ENCODE results near the gene PITPNC1. TPM values are rescaled to one million over a fixed set of nuclear protein-coding genes. Genes with fewer than 3 reads are reported as not detected.
"Not testable (repeated sequence)": the region's sequence is repeated elsewhere in the genome, so short reads cannot be mapped to it uniquely, and the experiment has no call there.

The PITPNC1 gene
- total RNA-seq, 1 donor from 2014 or later, result 21.5 TPM

DNA sequence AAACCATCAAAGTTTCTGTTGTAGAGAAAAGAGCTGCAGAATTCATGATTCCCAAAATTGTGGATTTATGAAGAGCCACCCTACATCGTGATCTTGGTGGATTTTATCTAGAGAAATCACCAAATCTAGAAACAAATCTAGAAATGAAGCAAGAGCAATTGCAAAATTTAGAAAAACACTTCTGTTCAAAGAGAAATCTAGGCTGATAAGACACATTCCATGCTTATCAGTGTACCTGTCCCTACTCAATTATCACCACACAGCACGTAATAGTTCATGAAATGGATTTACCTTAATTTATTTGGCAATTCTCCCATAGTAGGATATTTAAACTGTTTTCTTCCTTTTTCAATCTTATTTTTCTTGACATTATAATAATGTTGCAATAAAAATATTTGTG lies 246.7 kb downstream of the PITPNC1 start:
- H3K27ac Mint-ChIP-seq (ENCODE audit: unreplicated experiment), result no peak overlapping the region
- no peaks in the 10 kb centered on the region for H3K36me3 Mint-ChIP-seq (ENCODE audit: low read depth)
- H3K9me3 Mint-ChIP-seq, result peaks cover 3% of the 10 kb centered on the region
- no peak for DNase-seq (ENCODE audit: low read depth, low spot score)
- H3K27me3 Mint-ChIP-seq (ENCODE audit: low read depth), result no peaks in the 10 kb centered on the region
- no peak overlapping the region for H3K4me3 Mint-ChIP-seq
- TF ChIP-seq, protein P1, sequence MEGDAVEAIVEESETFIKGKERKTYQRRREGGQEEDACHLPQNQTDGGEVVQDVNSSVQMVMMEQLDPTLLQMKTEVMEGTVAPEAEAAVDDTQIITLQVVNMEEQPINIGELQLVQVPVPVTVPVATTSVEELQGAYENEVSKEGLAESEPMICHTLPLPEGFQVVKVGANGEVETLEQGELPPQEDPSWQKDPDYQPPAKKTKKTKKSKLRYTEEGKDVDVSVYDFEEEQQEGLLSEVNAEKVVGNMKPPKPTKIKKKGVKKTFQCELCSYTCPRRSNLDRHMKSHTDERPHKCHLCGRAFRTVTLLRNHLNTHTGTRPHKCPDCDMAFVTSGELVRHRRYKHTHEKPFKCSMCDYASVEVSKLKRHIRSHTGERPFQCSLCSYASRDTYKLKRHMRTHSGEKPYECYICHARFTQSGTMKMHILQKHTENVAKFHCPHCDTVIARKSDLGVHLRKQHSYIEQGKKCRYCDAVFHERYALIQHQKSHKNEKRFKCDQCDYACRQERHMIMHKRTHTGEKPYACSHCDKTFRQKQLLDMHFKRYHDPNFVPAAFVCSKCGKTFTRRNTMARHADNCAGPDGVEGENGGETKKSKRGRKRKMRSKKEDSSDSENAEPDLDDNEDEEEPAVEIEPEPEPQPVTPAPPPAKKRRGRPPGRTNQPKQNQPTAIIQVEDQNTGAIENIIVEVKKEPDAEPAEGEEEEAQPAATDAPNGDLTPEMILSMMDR (conservative IDR thresholded peaks at IDR 0.05), result no peak
- no peaks in the 10 kb centered on the region for H3K4me1 Mint-ChIP-seq

DNA sequence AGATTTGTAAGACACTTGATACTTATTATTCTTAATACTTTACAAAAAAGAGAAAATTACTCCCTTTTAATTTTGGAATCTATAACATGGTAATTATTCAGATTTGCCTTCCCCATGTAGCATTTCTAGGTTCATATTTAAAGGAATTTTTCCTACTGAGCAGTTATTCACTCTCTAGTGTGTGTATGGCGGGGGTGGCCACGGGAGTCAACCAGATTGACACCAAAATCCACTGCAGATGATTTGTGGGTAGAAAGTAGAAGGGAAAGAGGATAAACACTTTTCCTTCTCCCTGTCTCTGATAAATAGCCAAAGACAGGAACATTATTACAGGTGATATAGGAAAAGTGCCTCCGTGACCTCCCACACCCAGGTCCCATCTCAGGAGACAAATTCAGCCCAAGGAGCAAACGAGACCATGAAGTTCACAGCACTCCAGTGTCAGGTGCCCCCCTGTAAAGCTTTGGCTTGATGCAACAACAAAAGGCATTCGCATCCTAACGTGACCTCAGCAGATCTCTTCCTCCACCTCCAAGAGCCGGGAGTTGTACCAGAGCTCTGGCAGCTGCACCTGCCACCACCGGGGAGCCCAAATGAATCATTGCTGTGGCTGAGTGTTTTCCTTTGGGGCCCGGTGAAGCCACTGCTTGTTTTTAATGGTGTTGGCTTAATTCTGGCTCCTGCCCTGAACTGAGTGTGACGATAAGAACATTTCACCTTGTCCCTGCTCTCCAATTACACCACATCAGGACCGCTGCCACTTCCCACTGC lies 248.0 kb downstream of the PITPNC1 start:
- no peak overlapping the region for H3K4me3 Mint-ChIP-seq
- TF ChIP-seq, protein P1 (conservative IDR thresholded peaks at IDR 0.05), result no peak
- H3K27me3 Mint-ChIP-seq (ENCODE audit: low read depth), result no peaks in the 10 kb centered on the region
- no peaks in the 10 kb centered on the region for H3K4me1 Mint-ChIP-seq
- no peak overlapping the region for H3K27ac Mint-ChIP-seq (ENCODE audit: unreplicated experiment)
- H3K9me3 Mint-ChIP-seq, result peaks cover 3% of the 10 kb centered on the region
- no peaks in the 10 kb centered on the region for H3K36me3 Mint-ChIP-seq (ENCODE audit: low read depth)
- DNase-seq (ENCODE audit: low read depth, low spot score), result no peak

DNA sequence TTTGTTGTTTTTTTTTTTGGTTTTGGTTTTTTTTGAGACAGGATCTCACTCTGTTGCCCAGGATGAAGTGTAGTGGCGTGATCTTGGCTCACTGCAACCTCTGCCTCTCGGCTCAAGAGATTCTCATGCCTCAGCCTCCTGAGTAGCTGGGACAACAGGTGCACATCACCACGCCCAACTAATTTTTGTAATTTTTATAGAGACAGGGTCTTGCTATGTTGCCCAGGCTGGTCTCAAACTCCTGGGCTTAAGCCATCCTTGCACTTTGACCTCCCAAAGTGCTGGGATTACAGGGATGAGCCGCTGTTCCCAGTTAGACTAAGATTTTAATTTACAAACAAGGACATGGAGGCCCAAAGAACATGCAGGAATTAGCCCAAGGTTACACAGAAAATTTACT lies 248.9 kb downstream of the PITPNC1 start:
- no peak for DNase-seq (ENCODE audit: low read depth, low spot score)
- no peak overlapping the region for H3K4me3 Mint-ChIP-seq
- no peaks in the 10 kb centered on the region for H3K4me1 Mint-ChIP-seq
- H3K9me3 Mint-ChIP-seq, result peaks cover 3% of the 10 kb centered on the region
- H3K27ac Mint-ChIP-seq (ENCODE audit: unreplicated experiment), result no peak overlapping the region
- no peaks in the 10 kb centered on the region for H3K36me3 Mint-ChIP-seq (ENCODE audit: low read depth)
- TF ChIP-seq, protein P1 (conservative IDR thresholded peaks at IDR 0.05), result no peak
- H3K27me3 Mint-ChIP-seq (ENCODE audit: low read depth), result no peaks in the 10 kb centered on the region

DNA sequence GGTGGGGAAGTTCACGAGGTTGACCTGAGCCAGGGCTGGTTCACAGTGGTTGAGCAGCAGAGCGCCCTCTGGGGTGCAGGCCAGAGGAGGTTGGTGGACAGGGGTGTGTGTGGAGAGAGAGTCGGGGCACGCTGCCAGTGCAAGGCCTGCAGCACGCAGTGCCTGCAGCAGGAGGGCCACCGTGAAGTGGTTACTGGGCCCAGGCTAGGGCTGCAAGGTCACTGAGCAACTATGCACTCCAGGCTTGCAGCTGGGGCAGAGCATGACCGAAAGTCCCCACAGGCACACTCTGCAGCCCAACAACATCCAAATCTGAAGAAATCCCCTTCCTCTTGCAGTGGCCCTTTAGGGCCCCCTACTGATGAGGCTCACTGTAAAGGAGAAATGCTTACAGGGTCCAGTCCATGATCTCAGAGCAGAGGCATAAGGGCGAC lies 251.5 kb downstream of the PITPNC1 start:
- Mint-ChIP-seq H3K9me3 (peaks cover 3% of the 10 kb centered on the region), H3K27me3 (ENCODE audit: low read depth) (no peaks in the 10 kb centered on the region), H3K4me3 (no peak overlapping the region), H3K36me3 (ENCODE audit: low read depth) (no peaks in the 10 kb centered on the region), H3K27ac (ENCODE audit: unreplicated experiment) (no peak overlapping the region), H3K4me1 (no peaks in the 10 kb centered on the region)
- TF ChIP-seq, protein P1 (conservative IDR thresholded peaks at IDR 0.05), result no peak
- DNase-seq (ENCODE audit: low read depth, low spot score), result no peak

DNA sequence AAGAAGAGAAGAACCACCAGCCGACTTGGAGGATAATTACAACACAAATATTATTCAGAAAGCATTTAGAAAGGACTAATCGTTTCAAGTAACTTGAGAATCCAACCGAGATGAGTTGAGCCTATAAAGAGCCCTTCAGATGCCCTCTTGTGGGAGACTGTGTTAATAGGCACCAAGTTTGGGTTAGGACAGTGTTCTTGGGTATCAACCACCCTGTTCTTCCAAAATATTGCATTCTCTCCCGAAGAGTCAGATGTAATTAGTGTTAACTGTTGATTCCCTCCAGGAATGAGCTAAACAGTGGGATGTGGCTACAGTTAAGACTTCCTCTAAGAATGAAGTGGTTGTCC lies 252.9 kb downstream of the PITPNC1 start:
- H3K27ac Mint-ChIP-seq (ENCODE audit: unreplicated experiment), result no peak overlapping the region
- H3K9me3 Mint-ChIP-seq, result peaks cover 3% of the 10 kb centered on the region
- H3K27me3 Mint-ChIP-seq (ENCODE audit: low read depth), result no peaks in the 10 kb centered on the region
- H3K4me3 Mint-ChIP-seq, result no peak overlapping the region
- TF ChIP-seq, protein P1 (conservative IDR thresholded peaks at IDR 0.05), result peak; percentile 27
- H3K4me1 Mint-ChIP-seq, result no peaks in the 10 kb centered on the region
- H3K36me3 Mint-ChIP-seq (ENCODE audit: low read depth), result no peaks in the 10 kb centered on the region
- no peak for DNase-seq (ENCODE audit: low read depth, low spot score)

DNA sequence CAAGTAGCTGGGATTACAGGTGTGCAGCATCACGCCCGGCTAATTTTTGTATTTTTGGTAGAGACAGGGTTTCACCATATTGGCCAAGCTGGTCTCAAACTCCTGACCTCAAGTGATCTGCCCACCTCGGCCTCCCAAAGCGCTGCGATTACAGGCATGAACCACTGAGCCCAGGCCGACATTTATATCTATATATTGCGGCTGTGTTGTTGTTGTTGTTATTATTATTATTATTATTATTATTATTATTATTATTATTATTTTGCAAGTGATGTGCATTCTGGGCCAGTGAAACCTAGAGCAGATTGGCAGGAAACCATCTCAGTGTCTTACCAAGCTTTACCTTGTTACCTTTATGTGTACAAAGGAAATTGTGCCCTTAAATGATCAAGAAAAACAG lies 253.8 kb downstream of the PITPNC1 start:
- not testable (repeated sequence) for H3K4me3 Mint-ChIP-seq; DNase-seq (ENCODE audit: low read depth, low spot score); H3K27ac Mint-ChIP-seq (ENCODE audit: unreplicated experiment); H3K36me3 Mint-ChIP-seq (ENCODE audit: low read depth); H3K9me3 Mint-ChIP-seq; H3K27me3 Mint-ChIP-seq (ENCODE audit: low read depth); H3K4me1 Mint-ChIP-seq

All from neural crest cell (in vitro differentiated cells).